Activated naive CD4-positive, alpha-beta T cell treated with anti-CD3 and anti-CD28 coated beads, Interleukin-2, amount 10 ng/mL, durations not matched to agents 7 days and 5 days (primary cell): ENCODE data around the gene KRTAP3-3.
"Not testable (repeated sequence)": the region's sequence is repeated elsewhere in the genome, so short reads cannot be mapped to it uniquely, and the experiment has no call there.

Experiments
- CTCF ChIA-PET: fragments of 350-600 bp; sonication (Branson Sonifier 250); formaldehyde crosslinking; loops from one replicate; lab custom pipeline; 2021; ENCODE audit warnings: antibody characterized with exemption; lab: Charles Lee
- DNase-seq: peaks from one replicate; pipeline ENCODE4 v3.0.0-alpha.2; 2020
- H3K27ac Mint-ChIP-seq: one replicate; pipeline ENCODE4 v1.8.0; 2021; ENCODE audit warnings: mild to moderate bottlenecking, moderate library complexity, mixed read lengths
- H3K27me3 Mint-ChIP-seq: one replicate; pipeline ENCODE4 v1.8.0; 2021; ENCODE audit warnings: mild to moderate bottlenecking, mixed read lengths
- H3K36me3 Mint-ChIP-seq: one replicate; pipeline ENCODE4 v1.8.0; 2021; ENCODE audit warnings: mixed read lengths
- H3K4me1 Mint-ChIP-seq: one replicate; pipeline ENCODE4 v1.8.0; 2021; ENCODE audit warnings: mixed read lengths
- H3K4me3 Mint-ChIP-seq: one replicate; pipeline ENCODE4 v1.8.0; 2021; ENCODE audit warnings: mild to moderate bottlenecking, moderate library complexity, mixed read lengths
- H3K9me3 Mint-ChIP-seq: one replicate; pipeline ENCODE4 v1.8.0; 2021; ENCODE audit warnings: mixed read lengths

The KRTAP3-3 gene

DNA sequence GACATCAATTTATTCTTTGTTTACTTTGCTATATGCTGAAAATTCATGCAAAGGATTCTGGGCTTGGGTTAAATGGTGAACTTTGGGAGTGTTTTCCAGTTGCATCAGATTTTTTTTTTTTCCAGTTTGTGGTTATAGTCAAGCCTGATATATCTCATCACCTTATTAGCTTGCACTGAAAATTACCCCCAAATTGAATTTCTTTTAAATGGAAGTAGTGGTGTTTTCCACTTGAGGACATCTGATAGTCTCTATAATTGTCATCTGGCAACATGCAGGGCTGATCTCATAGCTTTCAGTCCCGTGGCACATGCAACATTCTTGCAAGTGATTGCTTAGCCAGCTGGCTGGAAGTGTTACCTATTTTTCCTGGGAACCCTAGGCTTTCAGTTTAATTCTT is 19.6 kb upstream of the KRTAP3-3 start:
- no peak for DNase-seq
- no peaks in the 10 kb centered on the region for H3K36me3 Mint-ChIP-seq
- H3K27me3 Mint-ChIP-seq, result peaks cover 4% of the 10 kb centered on the region
- H3K4me3 Mint-ChIP-seq, result no peak overlapping the region
- H3K27ac Mint-ChIP-seq, result no peak overlapping the region
- CTCF ChIA-PET, result no interaction called here
- H3K9me3 Mint-ChIP-seq, result no peaks in the 10 kb centered on the region
- H3K4me1 Mint-ChIP-seq, result no peaks in the 10 kb centered on the region

DNA sequence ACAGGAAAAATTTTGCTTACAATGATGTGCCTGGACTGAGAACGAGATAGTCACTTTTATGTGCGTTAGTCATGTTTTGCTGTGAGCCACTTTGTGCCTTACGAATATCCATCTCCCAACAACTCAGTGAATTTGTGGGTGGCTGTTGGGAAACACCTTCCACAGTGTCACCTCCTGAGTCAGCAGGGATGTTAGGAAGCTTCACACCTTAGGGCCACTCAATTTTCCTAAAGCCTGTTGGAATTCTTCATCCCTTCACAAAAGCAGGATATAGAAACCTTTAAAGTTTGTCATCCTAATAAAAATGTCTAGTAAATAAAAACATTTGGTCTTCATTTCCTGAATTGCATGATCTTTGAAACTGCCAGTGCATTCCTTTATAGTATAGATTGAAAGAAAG is 19.2 kb upstream of the KRTAP3-3 start:
- Mint-ChIP-seq H3K27me3 (peaks cover 4% of the 10 kb centered on the region), H3K36me3 (no peaks in the 10 kb centered on the region), H3K27ac (no peak overlapping the region), H3K4me1 (no peaks in the 10 kb centered on the region), H3K4me3 (no peak overlapping the region), H3K9me3 (no peaks in the 10 kb centered on the region)
- DNase-seq, result no peak
- CTCF ChIA-PET, result no interaction called here

DNA sequence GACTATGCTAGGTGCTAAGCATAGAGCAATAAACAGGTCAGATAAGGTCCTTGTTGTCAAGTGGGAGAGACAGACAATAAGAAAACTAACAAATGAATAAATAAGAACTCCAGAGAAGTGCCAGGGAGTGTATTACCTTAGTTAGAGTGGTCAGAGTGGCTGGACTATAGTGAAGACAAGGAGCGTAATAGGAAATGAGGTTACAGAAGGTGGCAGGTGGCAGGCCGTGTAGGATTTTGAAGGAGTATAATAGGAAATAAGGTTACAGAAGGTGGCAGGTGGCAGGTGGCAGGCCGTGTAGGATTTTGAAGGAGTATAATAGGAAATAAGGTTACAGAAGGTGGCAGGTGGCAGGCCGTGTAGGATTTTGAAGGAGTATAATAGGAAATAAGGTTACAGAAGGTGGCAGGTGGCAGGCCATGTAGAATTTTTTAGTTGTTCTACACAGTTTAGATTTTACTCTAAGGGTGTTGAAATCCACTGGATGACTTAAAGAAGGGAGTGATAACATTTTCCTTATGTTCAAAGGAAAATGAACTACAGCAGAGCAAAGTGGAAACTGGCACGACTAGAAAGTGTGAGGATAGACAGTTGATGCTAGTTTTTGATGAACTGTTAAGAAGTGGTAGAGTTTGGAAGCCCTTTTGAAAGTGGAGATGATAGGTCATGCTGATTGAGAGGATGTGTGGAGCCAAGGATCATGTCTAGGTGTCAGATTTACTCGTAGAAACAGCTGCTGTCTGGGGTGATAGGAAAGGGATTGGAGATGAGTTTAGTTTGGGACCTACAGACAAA is 18.6 kb upstream of the KRTAP3-3 start:
- H3K27ac Mint-ChIP-seq, result no peak overlapping the region
- H3K27me3 Mint-ChIP-seq, result peaks cover 4% of the 10 kb centered on the region
- CTCF ChIA-PET, result no interaction called here
- no peaks in the 10 kb centered on the region for H3K4me1 Mint-ChIP-seq
- no peaks in the 10 kb centered on the region for H3K36me3 Mint-ChIP-seq
- no peak for DNase-seq
- no peak overlapping the region for H3K4me3 Mint-ChIP-seq
- H3K9me3 Mint-ChIP-seq, result no peaks in the 10 kb centered on the region

DNA sequence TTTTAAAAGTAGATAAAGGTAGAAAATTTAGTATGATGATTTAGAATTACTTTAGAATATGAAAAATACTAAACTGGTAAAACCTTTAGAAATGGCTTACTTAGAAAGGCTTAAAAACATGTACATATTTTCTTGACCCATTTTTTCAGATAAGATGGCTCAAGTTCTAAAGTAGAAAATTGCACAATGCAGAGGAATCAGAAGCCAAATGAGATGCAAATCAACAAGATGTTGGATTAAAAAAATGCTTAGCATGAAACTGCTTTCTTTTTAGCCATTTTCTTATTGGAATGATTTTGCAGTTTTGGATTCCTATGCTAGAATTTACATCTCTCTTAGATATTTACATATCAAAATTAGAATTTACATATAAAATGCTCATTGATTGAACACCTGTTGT is 16.5 kb upstream of the KRTAP3-3 start:
- no peak overlapping the region for H3K27ac Mint-ChIP-seq
- no peak overlapping the region for H3K4me3 Mint-ChIP-seq
- H3K4me1 Mint-ChIP-seq, result no peaks in the 10 kb centered on the region
- CTCF ChIA-PET, result no interaction called here
- no peak for DNase-seq
- no peaks in the 10 kb centered on the region for H3K36me3 Mint-ChIP-seq
- no peaks in the 10 kb centered on the region for H3K9me3 Mint-ChIP-seq
- H3K27me3 Mint-ChIP-seq, result peaks cover 4% of the 10 kb centered on the region

DNA sequence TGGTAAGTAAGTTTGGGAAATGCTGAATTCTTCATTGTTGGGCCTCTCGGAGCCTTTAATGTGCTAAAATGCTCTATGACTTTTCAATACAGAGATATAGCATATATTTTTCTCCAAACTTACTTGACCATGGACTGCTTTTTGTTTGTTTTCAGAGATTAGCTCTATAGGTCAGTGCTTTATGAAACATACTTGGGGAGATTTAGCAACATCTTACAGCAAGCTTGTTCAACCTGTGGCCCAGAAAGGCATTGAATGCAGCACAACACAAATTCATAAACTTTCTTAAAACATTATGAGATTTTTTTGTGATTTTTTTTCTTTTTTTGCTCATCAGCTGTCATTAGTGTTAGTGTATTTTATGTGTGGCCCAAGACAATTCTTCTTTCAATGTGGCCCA is 16.0 kb upstream of the KRTAP3-3 start:
- Mint-ChIP-seq H3K36me3 (no peaks in the 10 kb centered on the region), H3K4me1 (no peaks in the 10 kb centered on the region), H3K27me3 (peaks cover 4% of the 10 kb centered on the region), H3K27ac (no peak overlapping the region), H3K9me3 (no peaks in the 10 kb centered on the region), H3K4me3 (no peak overlapping the region)
- DNase-seq, result no peak
- CTCF ChIA-PET, result no interaction called here

DNA sequence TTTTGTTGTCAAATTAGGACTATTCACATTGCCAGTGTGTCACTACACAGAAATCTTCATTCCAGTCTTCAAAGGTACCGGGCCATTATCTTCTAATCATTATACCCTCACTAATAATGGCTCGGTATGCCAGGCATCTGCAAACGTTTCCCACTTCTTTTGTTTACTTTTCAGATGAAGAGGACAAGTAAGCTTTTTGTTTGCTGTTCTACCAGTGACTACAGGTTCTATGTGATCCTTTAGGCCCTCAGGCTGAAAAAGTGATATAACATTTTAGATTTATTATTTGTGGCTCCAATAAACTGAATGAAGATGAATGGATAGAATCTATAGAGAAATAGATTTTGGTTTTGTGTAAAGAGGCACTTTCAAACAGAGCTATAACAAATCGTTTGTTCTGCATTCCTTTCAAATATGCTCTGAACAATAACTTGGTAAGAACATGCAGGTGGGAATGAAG is 15.4 kb upstream of the KRTAP3-3 start:
- CTCF ChIA-PET, result no interaction called here
- no peak overlapping the region for H3K4me3 Mint-ChIP-seq
- H3K9me3 Mint-ChIP-seq, result no peaks in the 10 kb centered on the region
- H3K27me3 Mint-ChIP-seq, result peaks cover 7% of the 10 kb centered on the region
- H3K27ac Mint-ChIP-seq, result no peak overlapping the region
- H3K36me3 Mint-ChIP-seq, result no peaks in the 10 kb centered on the region
- no peak for DNase-seq
- no peaks in the 10 kb centered on the region for H3K4me1 Mint-ChIP-seq

DNA sequence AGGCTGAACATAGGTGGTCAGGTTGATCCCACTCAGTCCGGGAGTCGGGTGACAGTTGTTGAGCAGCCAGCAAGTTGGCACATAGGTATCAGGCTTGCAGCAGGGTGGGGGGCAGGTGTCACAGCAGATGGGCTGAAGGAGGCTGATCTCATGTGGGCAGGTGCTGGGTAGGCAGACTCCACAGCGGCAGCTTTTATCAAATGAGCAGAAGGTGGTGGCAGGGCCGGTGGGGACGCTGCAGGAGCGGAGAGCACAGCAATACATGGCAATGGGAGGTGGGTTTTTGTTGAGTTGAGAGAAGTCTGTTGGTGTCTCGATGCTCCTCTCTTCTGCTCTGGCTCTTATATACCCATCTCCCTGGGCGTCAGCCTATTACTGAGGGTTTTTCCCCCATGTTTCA is 14.8 kb upstream of the KRTAP3-3 start, which contains the start of gene KRTAP3-1:
Gene KRTAP3-1 (minus strand): TSS at position 318 of the 400 bp plus-strand sequence. CDS start 54 bp downstream, at position 264.
- Mint-ChIP-seq H3K27me3 (peaks cover 9% of the 10 kb centered on the region), H3K9me3 (no peaks in the 10 kb centered on the region), H3K36me3 (no peaks in the 10 kb centered on the region), H3K27ac (no peak within 1 kb of the TSS), H3K4me3 (no peak within 1 kb of the TSS), H3K4me1 (no peaks in the 10 kb centered on the region)
- no peak for DNase-seq
- CTCF ChIA-PET, result no interaction called here

DNA sequence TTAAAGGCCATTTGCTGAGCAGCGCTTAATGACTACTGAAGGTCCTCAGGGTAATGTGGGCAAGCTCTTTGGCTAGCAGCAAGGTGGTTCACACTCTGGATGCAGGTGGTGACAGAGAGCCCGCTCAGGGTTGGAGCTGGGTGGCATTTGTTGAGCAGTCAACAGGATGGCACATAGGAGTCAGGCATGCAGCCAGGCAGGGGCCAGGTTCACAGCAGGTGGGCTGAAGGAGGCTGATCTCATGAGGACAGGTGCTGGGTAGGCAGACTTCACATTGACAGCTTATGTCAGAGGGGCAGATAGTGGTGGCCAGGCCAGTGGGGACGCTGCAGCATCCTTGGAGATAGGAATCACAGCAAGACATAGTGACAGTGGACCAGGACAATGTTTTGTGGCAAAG is 10.4 kb upstream of the KRTAP3-3 start:
- CTCF ChIA-PET, result no interaction called here
- DNase-seq, result no peak
- Mint-ChIP-seq H3K4me1 (no peaks in the 10 kb centered on the region), H3K4me3 (no peak overlapping the region), H3K9me3 (no peaks in the 10 kb centered on the region), H3K27me3 (peaks cover 7% of the 10 kb centered on the region), H3K36me3 (no peaks in the 10 kb centered on the region), H3K27ac (no peak overlapping the region)

DNA sequence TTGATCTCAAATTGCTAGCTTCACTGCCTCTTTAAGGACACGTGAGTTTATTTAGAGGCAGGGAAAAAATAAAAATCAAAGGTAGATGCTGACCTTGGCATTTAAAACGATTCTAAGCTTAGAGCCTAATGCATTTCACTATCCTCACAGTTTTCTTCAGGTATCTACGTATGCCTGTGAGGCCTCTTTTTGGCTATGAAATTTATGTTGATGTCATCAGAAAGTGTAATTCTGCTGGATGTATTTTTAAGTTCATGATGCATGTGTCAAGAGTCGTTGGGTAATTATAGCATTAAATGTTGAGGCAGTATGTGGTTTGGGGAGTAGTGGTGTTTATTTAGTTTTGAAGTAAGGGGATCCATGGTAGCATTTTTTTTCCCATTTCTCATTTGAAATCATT is 10.0 kb upstream of the KRTAP3-3 start:
- CTCF ChIA-PET, result no interaction called here

DNA sequence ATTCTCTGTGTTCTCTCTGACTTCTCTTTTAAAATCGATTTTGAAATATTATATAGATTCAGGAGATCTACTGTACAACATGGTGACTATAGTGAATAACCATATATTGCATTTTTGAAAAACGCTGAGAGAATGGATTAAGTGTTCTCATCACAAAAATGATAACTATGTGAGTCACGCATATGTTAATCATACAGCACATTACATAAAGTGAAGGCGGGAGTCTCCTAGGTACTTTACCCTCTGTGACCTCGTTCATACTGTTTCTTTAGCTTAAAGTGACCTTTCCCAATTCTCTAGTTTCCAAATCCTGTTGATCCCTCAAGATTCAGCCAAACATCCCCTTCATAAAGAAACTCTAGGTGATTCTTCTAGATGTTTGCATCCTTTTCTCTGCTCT is 8.8 kb upstream of the KRTAP3-3 start:
- Mint-ChIP-seq H3K36me3 (no peaks in the 10 kb centered on the region), H3K9me3 (no peaks in the 10 kb centered on the region), H3K4me3 (no peak overlapping the region), H3K4me1 (no peaks in the 10 kb centered on the region), H3K27ac (no peak overlapping the region), H3K27me3 (peaks cover 11% of the 10 kb centered on the region)
- DNase-seq, result no peak
- CTCF ChIA-PET, result no interaction called here

More for the DNA sequence above, 10.0 kb upstream of the KRTAP3-3 start:
- H3K36me3 Mint-ChIP-seq, result no peaks in the 10 kb centered on the region
- H3K27ac Mint-ChIP-seq, result no peak overlapping the region
- no peak for DNase-seq
- H3K4me1 Mint-ChIP-seq, result no peaks in the 10 kb centered on the region
- no peaks in the 10 kb centered on the region for H3K9me3 Mint-ChIP-seq
- peaks cover 10% of the 10 kb centered on the region for H3K27me3 Mint-ChIP-seq
- no peak overlapping the region for H3K4me3 Mint-ChIP-seq

DNA sequence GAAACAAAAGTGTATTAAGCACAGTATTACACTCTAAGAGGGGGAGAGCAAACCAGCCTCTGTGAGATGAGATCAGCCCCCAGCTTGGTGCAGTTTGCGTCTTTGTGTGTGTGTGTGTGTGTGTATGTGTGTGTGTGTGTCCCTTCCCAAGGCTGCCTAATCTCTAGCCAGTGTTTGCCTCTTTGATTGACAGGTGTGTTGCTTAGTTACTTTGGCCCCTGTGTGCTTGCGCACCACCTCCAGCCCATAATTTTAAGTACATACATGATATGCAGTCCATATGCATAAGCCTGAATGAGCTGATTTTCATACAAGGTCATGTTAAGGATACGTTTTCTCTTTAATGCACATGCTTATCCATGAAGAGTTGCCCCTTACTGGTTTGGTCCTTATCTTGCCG is 7.8 kb upstream of the KRTAP3-3 start:
- CTCF ChIA-PET, result no interaction called here
- Mint-ChIP-seq H3K27me3 (peaks cover 17% of the 10 kb centered on the region), H3K9me3 (no peaks in the 10 kb centered on the region), H3K36me3 (no peaks in the 10 kb centered on the region), H3K4me3 (no peak overlapping the region), H3K4me1 (no peaks in the 10 kb centered on the region), H3K27ac (no peak overlapping the region)
- no peak for DNase-seq

DNA sequence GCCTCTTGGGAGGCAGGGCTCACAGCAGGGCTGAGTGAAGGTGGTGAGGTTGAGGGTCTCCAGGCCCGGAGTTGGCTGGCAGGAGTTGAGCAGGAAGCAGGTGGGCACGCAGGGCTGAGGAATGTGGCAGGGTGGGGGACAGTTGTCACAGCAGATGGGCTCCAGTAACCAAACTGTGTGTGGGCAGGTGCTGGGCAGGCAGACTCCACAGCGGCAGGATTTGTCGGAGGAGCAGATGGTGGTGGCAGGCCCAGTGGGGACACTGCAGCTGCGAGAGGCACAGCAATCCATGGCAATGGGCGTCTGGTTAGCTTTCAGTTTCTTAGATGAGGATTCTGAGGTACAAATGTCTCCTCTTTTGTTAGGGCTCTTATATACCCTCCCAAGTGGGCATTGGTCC is 5.6 kb upstream of the KRTAP3-3 start, which contains the start of gene KRTAP3-2:
Gene KRTAP3-2 (minus strand): TSS at position 344 of the 400 bp plus-strand sequence. CDS start 53 bp downstream, at position 291.
- H3K9me3 Mint-ChIP-seq, CTCF ChIA-PET, H3K4me1 Mint-ChIP-seq, DNase-seq, H3K36me3 Mint-ChIP-seq, H3K27ac Mint-ChIP-seq, H3K4me3 Mint-ChIP-seq: not testable (repeated sequence)
- H3K27me3 Mint-ChIP-seq, result peaks cover 17% of the 10 kb centered on the region

DNA sequence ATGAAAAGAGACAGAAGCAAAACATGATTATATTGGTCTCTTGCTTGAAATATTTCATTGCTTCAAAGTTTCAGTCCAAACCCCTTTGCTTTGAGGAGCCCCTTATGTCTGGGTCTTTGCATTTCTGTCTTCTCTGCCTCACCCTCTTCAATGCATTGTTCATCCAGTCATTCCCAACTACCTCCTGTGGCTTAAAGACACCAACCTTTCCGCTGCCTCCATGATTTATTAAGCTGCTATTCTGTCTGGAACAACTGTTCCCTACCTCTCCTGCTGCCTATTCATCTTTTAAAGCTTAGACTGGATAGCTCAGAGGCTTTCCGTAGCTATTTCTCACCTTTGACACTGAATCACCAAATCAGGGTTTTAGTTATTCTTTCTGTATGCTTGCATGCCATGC is 3.4 kb upstream of the KRTAP3-3 start:
- CTCF ChIA-PET, result no interaction called here
- H3K4me1 Mint-ChIP-seq, result no peaks in the 10 kb centered on the region
- H3K27me3 Mint-ChIP-seq, result peaks cover 21% of the 10 kb centered on the region

DNA sequence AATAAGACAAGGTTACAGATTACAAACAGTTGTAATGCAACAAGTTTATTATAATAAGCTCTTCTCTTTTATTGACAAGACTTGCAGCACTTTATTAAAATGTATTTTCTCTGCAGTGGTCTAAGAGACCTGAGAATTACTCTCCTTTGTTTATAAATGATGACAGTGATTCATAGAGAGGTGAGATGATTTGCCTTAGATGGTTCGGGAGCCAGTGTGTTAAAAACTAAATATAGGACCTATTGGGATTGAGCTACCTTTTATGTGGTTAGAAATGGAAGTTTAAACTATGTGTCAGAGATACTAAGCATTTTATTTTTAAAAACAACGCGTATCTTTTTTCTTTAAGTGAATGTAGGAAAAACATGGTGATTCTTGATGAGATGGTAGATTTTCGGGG is 2.9 kb upstream of the KRTAP3-3 start:
- Mint-ChIP-seq H3K4me1 (no peaks in the 10 kb centered on the region), H3K4me3 (no peak overlapping the region), H3K9me3 (no peaks in the 10 kb centered on the region), H3K27me3 (peaks cover 26% of the 10 kb centered on the region), H3K36me3 (no peaks in the 10 kb centered on the region), H3K27ac (no peak overlapping the region)
- CTCF ChIA-PET, result no interaction called here
- no peak for DNase-seq

More for the DNA sequence above, 3.4 kb upstream of the KRTAP3-3 start:
- Mint-ChIP-seq H3K9me3 (no peaks in the 10 kb centered on the region), H3K4me3 (no peak overlapping the region), H3K36me3 (no peaks in the 10 kb centered on the region), H3K27ac (no peak overlapping the region)
- DNase-seq, result no peak

DNA sequence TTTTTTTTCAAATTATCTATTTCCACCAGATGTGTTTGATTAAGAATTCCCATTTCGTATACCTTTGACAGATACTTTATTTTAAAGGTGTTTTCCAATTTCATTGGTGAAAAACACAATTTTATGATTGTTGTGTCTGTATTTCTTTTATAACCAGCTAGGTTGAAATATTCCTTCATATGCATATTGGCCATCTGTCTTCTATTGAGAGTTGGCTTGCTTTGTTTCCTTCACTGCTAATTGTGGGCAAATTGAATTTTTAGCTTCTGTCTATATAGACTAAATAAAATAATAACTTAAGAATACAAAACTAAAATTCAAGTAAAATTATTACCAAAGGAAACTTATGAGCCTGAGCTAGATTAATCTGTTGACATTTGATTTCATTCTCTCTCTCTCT is 1.2 kb upstream of the KRTAP3-3 start:
- no peak overlapping the region for H3K27ac Mint-ChIP-seq
- no peak overlapping the region for H3K4me3 Mint-ChIP-seq
- no peaks in the 10 kb centered on the region for H3K36me3 Mint-ChIP-seq
- H3K9me3 Mint-ChIP-seq, result no peaks in the 10 kb centered on the region
- DNase-seq, result no peak
- peaks cover 26% of the 10 kb centered on the region for H3K27me3 Mint-ChIP-seq
- H3K4me1 Mint-ChIP-seq, result no peaks in the 10 kb centered on the region
- CTCF ChIA-PET, result interaction anchor here (0.6 kb wide), 1 partner anchor 379 kb away, joined by 3 read pairs; no protein-coding TSS in a partner anchor
